ENCODE measurements around the gene MMP1. TPM values are rescaled to one million over a fixed set of nuclear protein-coding genes. Genes with fewer than 3 reads are reported as not detected.

Gene MMP1
- total RNA-seq, 1 donor from 2014 or later, result 6.5 TPM

GRCh38 chr11:102807921-102808320, 10.0 kb upstream of the MMP1 start:
- H3K9me3 Mint-ChIP-seq, result no peaks in the 10 kb centered on the region
- TF ChIP-seq CTCF (conservative IDR thresholded peaks at IDR 0.05), result peak; percentile 59
- H3K4me1 Mint-ChIP-seq (ENCODE audit: unreplicated experiment), result no peaks in the 10 kb centered on the region
- no peaks in the 10 kb centered on the region for H3K36me3 Mint-ChIP-seq
- no peak overlapping the region for H3K4me3 Mint-ChIP-seq
- no peaks in the 10 kb centered on the region for H3K27me3 Mint-ChIP-seq
- DNase-seq (ENCODE audit: extremely low spot score, unreplicated experiment), result no peak
- H3K27ac Mint-ChIP-seq, result no peak overlapping the region

- Mint-ChIP-seq H3K4me1 (ENCODE audit: unreplicated experiment) (no peaks in the 10 kb centered on the region), H3K27ac (no peak overlapping the region), H3K36me3 (no peaks in the 10 kb centered on the region), H3K9me3 (no peaks in the 10 kb centered on the region), H3K27me3 (no peaks in the 10 kb centered on the region), H3K4me3 (no peak overlapping the region)
- no peak for DNase-seq (ENCODE audit: extremely low spot score, unreplicated experiment)
- no peak for TF ChIP-seq CTCF (conservative IDR thresholded peaks at IDR 0.05)
Measured at GRCh38 chr11:102806296-102806695, 8.3 kb upstream of the MMP1 start.

GRCh38 chr11:102802341-102802740, 4.4 kb upstream of the MMP1 start:
- no peaks in the 10 kb centered on the region for H3K4me1 Mint-ChIP-seq (ENCODE audit: unreplicated experiment)
- no peaks in the 10 kb centered on the region for H3K36me3 Mint-ChIP-seq
- no peak overlapping the region for H3K27ac Mint-ChIP-seq
- H3K27me3 Mint-ChIP-seq, result no peaks in the 10 kb centered on the region
- TF ChIP-seq CTCF (conservative IDR thresholded peaks at IDR 0.05), result no peak
- H3K9me3 Mint-ChIP-seq, result no peaks in the 10 kb centered on the region
- H3K4me3 Mint-ChIP-seq, result no peak overlapping the region
- no peak for DNase-seq (ENCODE audit: extremely low spot score, unreplicated experiment)

- no peaks in the 10 kb centered on the region for H3K27me3 Mint-ChIP-seq
- no peak for DNase-seq (ENCODE audit: extremely low spot score, unreplicated experiment)
- H3K9me3 Mint-ChIP-seq, result no peaks in the 10 kb centered on the region
- no peak overlapping the region for H3K27ac Mint-ChIP-seq
- H3K4me1 Mint-ChIP-seq (ENCODE audit: unreplicated experiment), result no peaks in the 10 kb centered on the region
- H3K36me3 Mint-ChIP-seq, result no peaks in the 10 kb centered on the region
- H3K4me3 Mint-ChIP-seq, result no peak overlapping the region
- TF ChIP-seq CTCF (conservative IDR thresholded peaks at IDR 0.05), result no peak
Measured at GRCh38 chr11:102800767-102801166, 2.8 kb upstream of the MMP1 start.

GRCh38 chr11:102799681-102800340, 1.9 kb upstream of the MMP1 start:
- H3K4me1 Mint-ChIP-seq (ENCODE audit: unreplicated experiment), result no peaks in the 10 kb centered on the region
- no peak overlapping the region for H3K27ac Mint-ChIP-seq
- no peak for DNase-seq (ENCODE audit: extremely low spot score, unreplicated experiment)
- H3K4me3 Mint-ChIP-seq, result no peak overlapping the region
- TF ChIP-seq CTCF (conservative IDR thresholded peaks at IDR 0.05), result no peak
- H3K36me3 Mint-ChIP-seq, result no peaks in the 10 kb centered on the region
- H3K9me3 Mint-ChIP-seq, result no peaks in the 10 kb centered on the region
- no peaks in the 10 kb centered on the region for H3K27me3 Mint-ChIP-seq

GRCh38 chr11:102794382-102794781, 3.6 kb downstream of the MMP1 start:
- H3K9me3 Mint-ChIP-seq, result no peaks in the 10 kb centered on the region
- H3K27ac Mint-ChIP-seq, result no peak overlapping the region
- peak; percentile 60 for TF ChIP-seq CTCF (conservative IDR thresholded peaks at IDR 0.05)
- no peaks in the 10 kb centered on the region for H3K4me1 Mint-ChIP-seq (ENCODE audit: unreplicated experiment)
- no peaks in the 10 kb centered on the region for H3K27me3 Mint-ChIP-seq
- H3K36me3 Mint-ChIP-seq, result no peaks in the 10 kb centered on the region
- no peak for DNase-seq (ENCODE audit: extremely low spot score, unreplicated experiment)
- no peak overlapping the region for H3K4me3 Mint-ChIP-seq
